DMS114 treated with DMSO at 0.1 percent for 48 hours (cell line): ENCODE data around the gene OR52M1.

Experiments
- DNase-seq: peaks from one replicate; lab custom pipeline; 2025; ENCODE audit not compliant: unreplicated experiment; lab: John Stamatoyannopoulos, UW

OR52M1 gene

DNA sequence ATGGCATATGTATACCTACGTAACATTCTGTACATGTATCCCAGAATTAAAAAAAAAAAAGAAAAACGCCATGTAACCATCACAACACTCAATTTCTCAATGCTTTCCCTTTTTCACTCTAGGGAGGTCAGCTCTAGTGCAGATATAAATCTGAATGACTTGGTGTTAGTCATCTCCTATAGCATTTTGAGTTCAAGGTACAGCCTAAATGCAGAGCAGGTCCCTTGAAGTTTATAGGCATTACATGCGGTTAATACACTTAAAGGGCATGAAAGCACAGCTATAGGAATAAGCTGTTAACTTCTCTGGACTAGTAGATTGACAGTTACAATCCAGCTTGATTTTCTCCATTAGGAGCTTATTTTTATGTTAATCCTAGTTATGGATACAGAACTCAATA, 20.4 kb downstream of the OR52M1 start:
- no peak for DNase-seq

DNA sequence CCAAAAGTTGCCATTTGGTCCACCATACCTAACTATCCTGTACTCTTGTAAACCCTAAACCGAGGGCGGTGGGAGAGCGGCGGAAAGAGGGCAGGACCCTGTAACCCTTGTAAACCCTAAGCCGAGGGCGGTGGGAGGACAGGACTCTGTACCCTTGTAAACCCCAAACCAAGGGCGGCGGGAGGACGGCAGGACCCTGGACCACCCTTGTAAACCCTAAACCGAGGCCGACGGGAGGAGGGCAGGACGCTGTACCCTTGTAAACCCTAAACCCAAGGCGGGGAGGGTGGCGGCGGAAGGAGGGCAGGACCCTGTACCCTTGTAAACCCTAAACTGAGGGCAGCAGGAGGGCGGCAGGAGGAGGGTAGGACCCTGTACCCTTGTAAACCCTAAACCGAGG, 24.1 kb downstream of the OR52M1 start:
- DNase-seq = no peak

DNA sequence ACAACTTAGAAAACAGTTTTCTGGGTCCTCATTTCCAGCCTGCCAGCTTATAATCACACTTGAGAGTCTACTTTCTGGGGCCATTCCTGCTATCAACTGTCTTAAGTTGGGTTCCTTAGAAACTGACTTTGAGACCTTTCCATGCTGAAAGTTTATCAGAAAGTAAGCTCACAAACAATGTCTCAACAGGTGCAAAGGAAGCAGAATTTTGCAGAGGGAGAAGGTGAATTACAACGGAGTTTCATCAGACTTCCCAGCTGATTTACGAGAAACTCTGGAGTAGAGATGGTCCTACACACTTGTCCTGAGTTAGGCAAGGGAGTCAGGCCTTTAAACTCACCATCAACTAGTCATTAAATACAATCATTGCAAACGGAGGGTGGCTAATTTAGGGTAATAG, 31.9 kb downstream of the OR52M1 start:
- DNase-seq = no peak

DNA sequence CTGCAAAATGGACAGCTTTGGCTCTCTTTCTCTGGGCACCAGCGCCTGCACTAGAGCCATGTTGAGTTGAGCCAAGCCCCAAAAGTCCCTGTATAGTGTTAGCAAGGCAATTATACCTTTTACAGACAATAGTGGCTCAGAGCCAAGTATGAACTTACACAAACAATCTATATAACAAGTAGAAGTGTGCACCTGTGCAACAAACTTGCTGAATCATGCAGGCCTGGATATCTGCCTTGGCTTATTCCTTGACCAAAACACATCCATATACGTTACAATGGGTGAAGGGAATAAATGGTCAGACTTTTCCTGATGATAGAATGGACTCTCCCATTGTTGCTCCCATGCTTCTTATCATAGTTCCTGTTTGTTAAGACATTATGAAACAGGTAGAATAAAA, 32.8 kb downstream of the OR52M1 start:
- no peak for DNase-seq

DNA sequence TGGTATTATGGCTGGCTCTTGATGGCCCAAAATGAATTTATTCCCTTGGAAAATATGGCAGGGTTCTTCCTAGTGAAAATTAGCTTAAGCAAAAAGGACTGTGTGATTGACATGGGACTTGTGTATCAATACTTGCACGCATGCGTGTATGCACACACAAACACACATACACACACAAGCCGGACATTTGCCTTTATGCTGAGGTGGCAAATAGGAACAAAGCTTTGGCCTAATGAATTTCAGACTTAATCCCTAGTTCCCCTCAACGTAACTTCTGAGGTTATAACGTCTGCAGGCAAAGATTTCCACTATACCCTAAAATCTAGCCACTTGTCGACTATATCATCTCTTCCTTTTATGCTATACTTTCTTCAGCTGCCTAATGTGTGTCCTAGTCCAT, 33.6 kb downstream of the OR52M1 start:
- no peak for DNase-seq

- DNase-seq = no peak
These were observed 35.1 kb downstream of the OR52M1 start for GRCh38 chr11:4580124-4580523.

GRCh38 chr11:4581443-4581842, 36.5 kb downstream of the OR52M1 start, which contains the start of gene OR52I2:
Gene OR52I2, plus strand, starts transcription at chr11:4581743.
- no peak for DNase-seq

GRCh38 chr11:4589017-4589416, 44.0 kb downstream of the OR52M1 start:
- no peak for DNase-seq

DNA sequence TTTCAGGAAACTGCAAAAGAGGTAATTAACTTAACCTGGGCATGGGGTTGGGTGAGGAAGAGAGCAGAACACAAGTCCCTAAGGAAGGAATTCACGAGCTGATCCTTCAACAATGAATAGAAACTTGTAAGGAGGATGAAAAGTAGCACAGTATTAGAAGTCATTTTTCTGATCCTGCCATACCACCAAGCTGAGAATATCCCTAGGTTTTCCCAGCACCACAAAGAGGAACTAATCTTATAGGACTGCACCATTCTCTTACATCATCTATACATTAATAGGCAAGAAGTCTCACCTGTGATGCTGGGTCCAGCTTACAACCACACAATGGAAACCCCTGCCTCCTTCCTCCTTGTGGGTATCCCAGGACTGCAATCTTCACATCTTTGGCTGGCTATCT, 48.7 kb downstream of the OR52M1 start, which contains the start of gene OR52I1:
Gene OR52I1, plus strand, starts transcription at position 301 of the 400 bp plus-strand sequence. Its CDS starts 0 bp downstream, at position 301.
- DNase-seq = no peak
